Lung (tissue), 12 donors: ENCODE data around the gene RPH3AL. TPM values are rescaled to one million over a fixed set of nuclear protein-coding genes. Genes with fewer than 3 reads are reported as not detected.

ENCODE experiments used
- ATAC-seq: fragments of 200-7000 bp; cut with Tn5 transposase; one replicate; pipeline ENCODE4 v1.9.1; 2020; ENCODE audit warnings: moderate number of reproducible peaks; ENCODE audit not compliant: insufficient read depth, low FRiP score
- DNase-seq, 3 donors: peaks; one replicate each; pipeline ENCODE4 v3.0.0-alpha.2; 2013 to 2017
- H3K27ac ChIP-seq, 2 donors: one replicate each; pipeline ENCODE4 v1.5.1; 2013; ENCODE audit warnings: mild to moderate bottlenecking in 2 of 2, moderate library complexity in 2 of 2, control low read depth in 1 of 2, inconsistent platforms in 1 of 2, low read depth in 1 of 2, low read length in 1 of 2
- H3K27me3 ChIP-seq, 3 donors: one replicate each; pipeline ENCODE4 v1.5.1; 2013; ENCODE audit warnings: low read length in 2 of 3; ENCODE audit not compliant: control insufficient read depth in 3 of 3, insufficient read depth in 3 of 3
- H3K36me3 ChIP-seq, 4 donors: one replicate each; pipeline ENCODE4 v1.5.1; 2013; ENCODE audit warnings: low read length in 4 of 4, mild to moderate bottlenecking in 1 of 4, moderate library complexity in 1 of 4; ENCODE audit not compliant: control insufficient read depth in 4 of 4, insufficient read depth in 4 of 4
- H3K4me1 ChIP-seq, 5 donors: one replicate each; pipeline ENCODE4 v1.5.1; 2013; ENCODE audit warnings: low read length in 5 of 5, mild to moderate bottlenecking in 2 of 5, moderate library complexity in 1 of 5; ENCODE audit not compliant: control insufficient read depth in 5 of 5, insufficient read depth in 5 of 5
- H3K4me3 ChIP-seq: one replicate; pipeline ENCODE4 v1.5.1; 2013; ENCODE audit warnings: mild to moderate bottlenecking, control low read depth, moderate library complexity
- H3K9ac ChIP-seq, 2 donors: one replicate each; pipeline ENCODE4 v1.5.1; 2013; ENCODE audit warnings: low read length in 2 of 2, control low read depth in 1 of 2; ENCODE audit not compliant: insufficient read depth in 1 of 2
- H3K9me3 ChIP-seq, 4 donors: one replicate each; pipeline ENCODE4 v1.5.1; 2013; ENCODE audit warnings: low read length in 3 of 4, mild to moderate bottlenecking in 1 of 4, moderate library complexity in 1 of 4; ENCODE audit not compliant: control insufficient read depth in 4 of 4, insufficient read depth in 3 of 4
- CTCF ChIP-seq: IDR thresholded peaks from 2 replicates; pipeline ENCODE4 v1.5.1; 2012; ENCODE audit warnings: mild to moderate bottlenecking; ENCODE audit errors: control extremely low read depth, extremely low read depth
- WGBS, 2 donors: extraction: QIAGEN DNeasy Blood & Tissue Kit; methylation state at CpG; one replicate each; pipeline ENCODE4 v1.1.7; 2013; 5-methylcytosine and 5-hydroxymethylcytosine counted together
- polyA plus RNA-seq, 2 donors: library from polyadenylated mRNA; stranded (reverse); fragments of 200-250 nt; gene quantifications; one replicate each; pipeline ENCODE4 v1.2.1, GENCODE V29; 2013
- total RNA-seq, 2 donors: library from RNA; depleted of rRNA in 1 of 2; stranded (reverse); fragments of >200 nt in 1 of 2; gene quantifications; one replicate each; pipeline ENCODE4 v1.2.1, GENCODE V29; 2014 to 2021
- donor health status: control.
- donor health status: control.
- donor health status: Bipolar disorder and iron deficiency.
- donor health status: healthy.
- donor health status: DM: yes; HTN: yes; CAD: no.

The RPH3AL gene
- total and polyA plus RNA-seq, 4 donors: 19.5 to 76.6 (median 21.6) TPM

GRCh38 chr17:358491-359151, 6.0 kb upstream of the RPH3AL start:
- WGBS, 2 donors: 94% methylated on average over 35 of the region's 35 CpGs
- TF ChIP-seq CTCF: no peak
- Histone ChIP-seq H3K36me3 (no peaks in the 10 kb centered on the region), H3K4me1 (peaks cover 0 to 9% (median 0%) of the 10 kb centered on the region in 5 donors), H3K4me3 (no peak overlapping the region), H3K9ac (no peak overlapping the region), H3K9me3 (no peaks in the 10 kb centered on the region), H3K27me3 (no peaks in the 10 kb centered on the region), H3K27ac (no peak overlapping the region)
- no peak for ATAC-seq
- no peak for DNase-seq

GRCh38 chr17:357644-358043, 5.0 kb upstream of the RPH3AL start:
- no peak for TF ChIP-seq CTCF
- WGBS, 2 donors: 56 to 61% methylated on average over 14 of the region's 14 CpGs

GRCh38 chr17:356671-357434, 4.2 kb upstream of the RPH3AL start:
- no peaks in the 10 kb centered on the region for H3K27me3 ChIP-seq
- 94% methylated on average over 30 of the region's 30 CpGs for WGBS, 2 donors
- DNase-seq: no peak
- H3K9ac ChIP-seq: no peak overlapping the region
- H3K9me3 ChIP-seq: no peaks in the 10 kb centered on the region
- H3K4me3 ChIP-seq: no peak overlapping the region
- H3K36me3 ChIP-seq: no peaks in the 10 kb centered on the region
- peaks cover 0 to 19% (median 16%) of the 10 kb centered on the region in 5 donors for H3K4me1 ChIP-seq
- H3K27ac ChIP-seq: no peak overlapping the region
- no peak for TF ChIP-seq CTCF
- ATAC-seq: no peak

More at GRCh38 chr17:357644-358043, 5.0 kb upstream of the RPH3AL start:
- Histone ChIP-seq H3K9me3 (no peaks in the 10 kb centered on the region), H3K4me3 (no peak overlapping the region), H3K36me3 (no peaks in the 10 kb centered on the region), H3K4me1 (peaks cover 0 to 13% (median 9%) of the 10 kb centered on the region in 5 donors), H3K27ac (peak overlapping the region in 1 of 2 donors; percentile 20), H3K27me3 (no peaks in the 10 kb centered on the region), H3K9ac (no peak overlapping the region)
- ATAC-seq (no peak), DNase-seq (no peak)
